ENCODE results near the gene SLFN14.
"Not testable (repeated sequence)": the region's sequence is repeated elsewhere in the genome, so short reads cannot be mapped to it uniquely, and the experiment has no call there.

The SLFN14 gene

DNA sequence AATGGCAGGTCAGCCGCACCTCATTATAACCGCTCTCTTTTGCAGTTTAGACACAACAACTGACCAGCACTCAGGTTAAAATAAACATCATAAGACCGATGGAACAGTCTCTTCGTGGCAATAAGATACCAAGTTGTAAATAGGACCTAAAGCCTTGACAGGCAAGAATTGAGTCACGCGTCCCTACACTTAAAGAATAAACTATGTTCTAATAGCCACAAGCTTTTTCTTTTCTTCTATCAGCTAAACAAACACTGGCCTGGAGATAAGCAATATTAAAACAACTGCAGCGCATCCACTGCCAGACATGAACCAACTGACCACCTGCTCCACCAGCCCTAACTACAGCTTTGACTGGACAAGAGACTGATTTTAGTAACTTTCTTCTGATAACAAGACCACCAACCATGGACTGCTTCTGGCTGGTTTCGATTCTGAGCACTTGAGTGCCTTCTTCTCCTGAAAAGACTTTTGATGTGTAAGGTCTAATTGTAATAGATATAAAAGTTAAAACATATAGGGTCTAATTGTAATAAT lies 40.6 kb downstream of the SLFN14 start:
- no peak for DNase-seq

DNA sequence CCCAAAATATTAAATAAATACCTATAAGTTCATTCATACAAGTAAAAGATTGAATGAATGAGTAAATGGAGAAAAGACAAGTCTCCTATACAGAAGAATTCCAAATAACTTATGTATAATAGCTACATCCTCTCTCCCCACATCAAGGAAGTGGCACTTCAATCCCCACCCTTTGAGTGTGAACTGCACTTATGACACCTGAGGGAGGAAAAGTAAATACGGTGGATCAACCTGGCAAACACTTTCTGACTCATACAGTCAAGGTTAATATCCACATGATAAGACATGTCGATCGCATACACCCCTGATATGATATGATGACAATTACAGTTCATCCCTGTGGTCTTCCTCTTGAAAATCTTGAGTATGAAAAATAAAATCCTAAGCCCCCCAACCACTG lies 41.2 kb downstream of the SLFN14 start:
- no peak for DNase-seq

DNA sequence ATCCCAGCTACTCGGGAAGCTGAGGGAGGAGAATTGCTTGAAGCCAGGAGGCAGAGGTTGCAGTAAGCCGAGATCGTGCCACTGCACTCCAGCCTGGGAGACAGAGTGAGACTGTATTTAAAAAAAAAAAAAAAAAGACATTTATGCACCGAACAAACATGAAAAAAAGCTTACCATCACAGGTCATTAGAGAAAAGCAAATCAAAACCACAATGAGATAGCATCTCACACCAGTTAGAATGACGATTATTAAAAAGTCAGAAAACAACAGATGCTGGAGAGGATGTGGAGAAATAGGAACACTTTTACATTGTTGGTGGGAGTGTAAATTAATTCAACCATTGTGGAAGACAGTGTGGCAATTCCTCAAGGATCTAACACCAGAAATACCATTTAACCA lies 42.2 kb downstream of the SLFN14 start:
- DNase-seq, result not testable (repeated sequence)

DNA sequence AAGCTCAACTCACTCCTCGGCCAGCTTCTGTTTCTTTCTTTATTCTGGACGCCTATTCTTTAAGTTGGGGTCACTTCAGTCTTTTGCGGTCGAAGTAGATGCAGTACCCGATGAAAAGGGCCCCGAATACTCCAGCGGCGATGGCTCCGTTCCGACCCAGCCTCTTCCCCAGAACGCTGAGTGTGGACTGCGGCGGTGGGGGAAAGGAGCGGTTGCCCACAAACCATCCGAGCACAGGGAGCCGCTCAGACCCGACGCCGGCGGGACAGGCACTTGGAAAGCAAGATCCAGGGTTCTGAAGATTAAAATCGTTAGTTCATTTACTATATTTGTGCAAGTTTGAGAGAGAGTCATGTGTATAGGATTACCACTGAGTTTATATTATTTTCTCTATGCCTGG lies 45.6 kb downstream of the SLFN14 start:
- DNase-seq, result no peak

GRCh38 chr17:35514564-35514963 lies 46.1 kb downstream of the SLFN14 start:
- DNase-seq, result no peak

All from NCI-H146 (cell line).